Panc1 (cell line): Measurements from ENCODE around the gene WDR82. TPM values are rescaled to one million over a fixed set of nuclear protein-coding genes. Genes with fewer than 3 reads are reported as not detected.

Source experiments
- ATAC-seq: fragments of 200-7000 bp; cut with Tn5 transposase; 2 replicates; pipeline ENCODE4 v1.9.1; 2020; ENCODE audit warnings: mild to moderate bottlenecking, moderate library complexity
- BruUV-seq: library from RNA; stranded (reverse); fragments of 400-500 nt; replicated peaks from 2 replicates; lab custom pipeline; 2021; lab: Mats Ljungman, UMichigan
- CTCF ChIA-PET: fragments of 300-600 bp; sonication (Branson Sonifier 250); formaldehyde crosslinking; loops from one replicate; lab custom pipeline; 2022; ENCODE audit warnings: antibody characterized with exemption; lab: Charles Lee
- POLR2A ChIA-PET: fragments of 300-600 bp; sonication (Branson Sonifier 250); formaldehyde crosslinking; loops from one replicate; lab custom pipeline; 2022; ENCODE audit warnings: antibody characterized with exemption; lab: Charles Lee
- DNase-seq: peaks from one replicate; pipeline ENCODE4 v3.0.0-alpha.2; 2010; ENCODE audit warnings: low read depth, low spot score
- H3K27ac ChIP-seq: 2 replicates; pipeline ENCODE4 v1.5.1; 2011; ENCODE audit warnings: mild to moderate bottlenecking, low read length, inconsistent platforms
- H3K27me3 ChIP-seq: fragments of 200-500 bp; sonication (Bioruptor generic); 2 replicates; pipeline ENCODE4 v1.6.0; 2014; ENCODE audit warnings: low read length, inconsistent platforms; ENCODE audit not compliant: control insufficient read depth, insufficient read depth
- H3K36me3 ChIP-seq: fragments of 200-500 bp; sonication (Bioruptor generic); 2 replicates; pipeline ENCODE4 v1.5.1; 2014; ENCODE audit warnings: inconsistent platforms, mild to moderate bottlenecking, low read length, moderate library complexity; ENCODE audit not compliant: control insufficient read depth, insufficient read depth
- H3K4me1 ChIP-seq: 2 replicates; pipeline ENCODE4 v1.5.1; 2011; ENCODE audit warnings: inconsistent platforms, mild to moderate bottlenecking, low read length, moderate library complexity; ENCODE audit not compliant: control insufficient read depth, insufficient read depth
- H3K4me3 ChIP-seq, 2 experiments: 2 replicates each; pipeline ENCODE4 v1.5.1; 2011 to 2012; ENCODE audit warnings: low read depth in 2 of 2, low read length in 2 of 2, mild to moderate bottlenecking in 2 of 2, inconsistent platforms in 1 of 2, moderate library complexity in 1 of 2
- H3K9me3 ChIP-seq: fragments of 200-500 bp; sonication (Bioruptor generic); 2 replicates; pipeline ENCODE4 v1.5.1; 2014; ENCODE audit warnings: low read depth, mild to moderate bottlenecking, inconsistent platforms, low read length, moderate library complexity; ENCODE audit not compliant: control insufficient read depth, insufficient read depth
- POLR2AphosphoS5 ChIP-seq: IDR thresholded peaks from 2 replicates; pipeline ENCODE4 v1.6.1; 2012; ENCODE audit warnings: mild to moderate bottlenecking, low read depth, low read length, moderate library complexity
- SIN3A ChIP-seq: IDR thresholded peaks from 2 replicates; pipeline ENCODE4 v1.6.1; 2012; ENCODE audit warnings: low read depth, mild to moderate bottlenecking, low read length, moderate library complexity, borderline replicate concordance; ENCODE audit not compliant: insufficient read depth
- TCF7L2 ChIP-seq: IDR thresholded peaks from 2 replicates; pipeline ENCODE4 v1.6.1; 2011; ENCODE audit warnings: mild to moderate bottlenecking, low read depth, low read length, inconsistent platforms
- in situ Hi-C: cut with HindIII; loops from 2 replicates; pipeline ENCODE4 v1.10.0; 2016; ENCODE audit warnings: low sequenced_read_pairs, low pct_unique_long_range_greater_than_20kb
- intact Hi-C: fragments of 100-400 bp; cut with micrococcal nuclease; formaldehyde crosslinking; loops from one replicate; pipeline ENCODE4 v1.10.0; 2022; ENCODE audit not compliant: unreplicated experiment
- total RNA-seq: library from RNA; stranded (reverse); gene quantifications from one replicate; pipeline ENCODE4 v1.2.1, GENCODE V29; 2021; ENCODE audit not compliant: unreplicated experiment
- TF ChIP-seq, protein P1 (sequence below): fragments of 450-650 bp; IDR thresholded peaks from 2 replicates; pipeline ENCODE4 v1.5.1; 2017; ENCODE audit warnings: mild to moderate bottlenecking
- TF ChIP-seq, protein P2 (sequence below), 2 experiments: IDR thresholded peaks; 2 replicates each; pipeline ENCODE4 v1.6.1; 2011 to 2012; ENCODE audit warnings: low read depth in 2 of 2, control low read depth in 1 of 2, low read length in 1 of 2, mild to moderate bottlenecking in 1 of 2, moderate library complexity in 1 of 2; ENCODE audit not compliant: insufficient read depth in 1 of 2

Gene WDR82
- total RNA-seq, 1 experiment from 2014 or later, result 57.9 TPM

DNA sequence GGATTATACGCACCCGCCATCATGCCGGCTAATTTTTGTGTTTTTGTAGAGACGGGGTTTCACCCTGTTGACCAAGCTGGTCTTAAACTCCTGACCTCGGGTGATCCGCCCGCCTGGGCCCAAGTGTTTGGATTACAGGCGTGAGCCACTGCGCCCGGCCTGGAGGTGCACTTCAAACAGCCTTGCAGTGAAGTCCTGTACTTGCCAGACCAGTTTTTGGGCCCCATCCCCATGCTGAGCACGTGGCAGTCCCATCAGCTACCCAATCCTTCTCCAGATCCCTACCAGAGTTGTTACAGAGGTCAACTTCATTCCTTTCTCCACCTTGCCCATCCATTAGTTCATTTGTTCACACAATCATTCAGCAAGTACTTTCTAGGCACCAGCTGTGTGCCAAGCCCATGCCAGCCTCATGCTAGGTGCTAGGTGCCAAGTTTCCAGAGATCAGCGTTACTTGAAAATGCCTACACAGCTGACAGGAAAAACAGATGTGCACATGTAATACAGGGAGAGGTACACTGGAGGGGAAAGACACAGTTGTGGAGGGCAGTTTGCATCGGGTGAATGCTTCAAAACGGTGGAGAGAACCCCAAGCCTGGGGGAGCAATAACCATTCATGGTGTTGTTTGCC lies 39.9 kb upstream of the WDR82 start:
- Histone ChIP-seq H3K27ac (no peak overlapping the region), H3K9me3 (no peaks in the 10 kb centered on the region), H3K4me3 (no peak overlapping the region), H3K27me3 (no peaks in the 10 kb centered on the region), H3K4me1 (peaks cover 11% of the 10 kb centered on the region), H3K36me3 (no peaks in the 10 kb centered on the region)
- TF ChIP-seq, protein P1, sequence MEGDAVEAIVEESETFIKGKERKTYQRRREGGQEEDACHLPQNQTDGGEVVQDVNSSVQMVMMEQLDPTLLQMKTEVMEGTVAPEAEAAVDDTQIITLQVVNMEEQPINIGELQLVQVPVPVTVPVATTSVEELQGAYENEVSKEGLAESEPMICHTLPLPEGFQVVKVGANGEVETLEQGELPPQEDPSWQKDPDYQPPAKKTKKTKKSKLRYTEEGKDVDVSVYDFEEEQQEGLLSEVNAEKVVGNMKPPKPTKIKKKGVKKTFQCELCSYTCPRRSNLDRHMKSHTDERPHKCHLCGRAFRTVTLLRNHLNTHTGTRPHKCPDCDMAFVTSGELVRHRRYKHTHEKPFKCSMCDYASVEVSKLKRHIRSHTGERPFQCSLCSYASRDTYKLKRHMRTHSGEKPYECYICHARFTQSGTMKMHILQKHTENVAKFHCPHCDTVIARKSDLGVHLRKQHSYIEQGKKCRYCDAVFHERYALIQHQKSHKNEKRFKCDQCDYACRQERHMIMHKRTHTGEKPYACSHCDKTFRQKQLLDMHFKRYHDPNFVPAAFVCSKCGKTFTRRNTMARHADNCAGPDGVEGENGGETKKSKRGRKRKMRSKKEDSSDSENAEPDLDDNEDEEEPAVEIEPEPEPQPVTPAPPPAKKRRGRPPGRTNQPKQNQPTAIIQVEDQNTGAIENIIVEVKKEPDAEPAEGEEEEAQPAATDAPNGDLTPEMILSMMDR, result no peak
- TF ChIP-seq, protein P2, sequence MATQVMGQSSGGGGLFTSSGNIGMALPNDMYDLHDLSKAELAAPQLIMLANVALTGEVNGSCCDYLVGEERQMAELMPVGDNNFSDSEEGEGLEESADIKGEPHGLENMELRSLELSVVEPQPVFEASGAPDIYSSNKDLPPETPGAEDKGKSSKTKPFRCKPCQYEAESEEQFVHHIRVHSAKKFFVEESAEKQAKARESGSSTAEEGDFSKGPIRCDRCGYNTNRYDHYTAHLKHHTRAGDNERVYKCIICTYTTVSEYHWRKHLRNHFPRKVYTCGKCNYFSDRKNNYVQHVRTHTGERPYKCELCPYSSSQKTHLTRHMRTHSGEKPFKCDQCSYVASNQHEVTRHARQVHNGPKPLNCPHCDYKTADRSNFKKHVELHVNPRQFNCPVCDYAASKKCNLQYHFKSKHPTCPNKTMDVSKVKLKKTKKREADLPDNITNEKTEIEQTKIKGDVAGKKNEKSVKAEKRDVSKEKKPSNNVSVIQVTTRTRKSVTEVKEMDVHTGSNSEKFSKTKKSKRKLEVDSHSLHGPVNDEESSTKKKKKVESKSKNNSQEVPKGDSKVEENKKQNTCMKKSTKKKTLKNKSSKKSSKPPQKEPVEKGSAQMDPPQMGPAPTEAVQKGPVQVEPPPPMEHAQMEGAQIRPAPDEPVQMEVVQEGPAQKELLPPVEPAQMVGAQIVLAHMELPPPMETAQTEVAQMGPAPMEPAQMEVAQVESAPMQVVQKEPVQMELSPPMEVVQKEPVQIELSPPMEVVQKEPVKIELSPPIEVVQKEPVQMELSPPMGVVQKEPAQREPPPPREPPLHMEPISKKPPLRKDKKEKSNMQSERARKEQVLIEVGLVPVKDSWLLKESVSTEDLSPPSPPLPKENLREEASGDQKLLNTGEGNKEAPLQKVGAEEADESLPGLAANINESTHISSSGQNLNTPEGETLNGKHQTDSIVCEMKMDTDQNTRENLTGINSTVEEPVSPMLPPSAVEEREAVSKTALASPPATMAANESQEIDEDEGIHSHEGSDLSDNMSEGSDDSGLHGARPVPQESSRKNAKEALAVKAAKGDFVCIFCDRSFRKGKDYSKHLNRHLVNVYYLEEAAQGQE (IDR thresholded peaks at IDR 0.05; ENCODE audit: insufficient read depth in 1 of 2, low read depth in 2 of 2, low read length in 1 of 2), result no peak
- TF ChIP-seq TCF7L2 (no peak), POLR2AphosphoS5 (no peak), SIN3A (no peak)
- ATAC-seq, result no peak
- intact Hi-C loops, result no loop called here
- ChIA-PET POLR2A (no interaction called here), CTCF (no interaction called here)
- DNase-seq, result no peak
- BruUV-seq, result no TSS peak
- in situ Hi-C loops, result no loop called here

DNA sequence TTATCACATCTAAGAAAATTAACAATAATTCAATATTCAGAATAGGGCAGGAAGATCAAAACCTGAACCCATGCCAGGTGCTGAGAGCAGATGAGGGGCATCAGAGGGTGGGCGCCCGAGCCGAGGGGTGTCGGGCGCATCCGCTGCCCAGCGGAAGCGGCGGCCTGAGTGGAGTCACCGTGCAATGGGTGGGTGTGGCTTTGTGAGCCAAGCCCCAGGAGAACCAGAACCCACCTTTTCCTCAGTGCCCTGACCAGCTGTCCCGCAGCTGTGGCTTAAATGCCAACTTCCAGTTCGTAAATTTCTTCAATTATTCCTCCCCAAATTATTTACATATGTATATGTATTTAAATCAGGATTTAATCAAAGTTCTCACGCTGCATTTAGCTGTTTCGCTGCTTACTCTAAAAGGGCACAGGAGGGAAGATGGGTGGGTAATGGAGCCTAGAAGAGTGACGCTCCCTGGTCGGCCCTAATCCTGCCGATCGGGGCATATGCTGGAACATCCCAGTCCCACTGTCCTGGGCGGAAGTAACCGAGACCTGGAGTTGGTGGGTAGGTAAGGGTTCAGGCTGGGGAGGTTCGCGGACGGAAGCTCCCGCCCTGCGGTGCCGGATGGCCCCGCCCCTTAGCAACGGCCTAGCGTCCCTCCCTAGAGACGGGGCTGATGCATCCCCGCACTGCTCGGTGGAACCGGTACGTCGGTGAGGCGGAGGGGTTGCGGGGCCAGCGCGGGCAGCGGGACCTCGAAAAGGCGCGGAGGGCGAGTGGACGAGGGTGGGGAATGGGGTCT lies 39.0 kb upstream of the WDR82 start:
- H3K9me3 ChIP-seq, result no peaks in the 10 kb centered on the region
- H3K4me1 ChIP-seq, result peaks cover 12% of the 10 kb centered on the region
- in situ Hi-C loops (no loop called here), intact Hi-C loops (no loop called here)
- POLR2A ChIA-PET, result no interaction called here
- no peak overlapping the region for H3K27ac ChIP-seq
- TF ChIP-seq TCF7L2 (no peak), SIN3A (no peak), POLR2AphosphoS5 (no peak)
- TF ChIP-seq, protein P1, result no peak
- TF ChIP-seq, protein P2 (IDR thresholded peaks at IDR 0.05; ENCODE audit: insufficient read depth in 1 of 2, low read depth in 2 of 2, low read length in 1 of 2), result no peak
- no peak for DNase-seq
- no peak overlapping the region for H3K4me3 ChIP-seq
- BruUV-seq, result no TSS peak
- no peaks in the 10 kb centered on the region for H3K36me3 ChIP-seq
- no peak for ATAC-seq
- CTCF ChIA-PET, result no interaction called here
- H3K27me3 ChIP-seq, result no peaks in the 10 kb centered on the region
